Stimulated activated CD4-positive, alpha-beta T cell treated with anti-CD3 and anti-CD28 coated beads, Interleukin-12 subunit alpha, Interleukin-12 subunit beta, amount 100 ng/mL, for 4 hours (primary cell): ENCODE measurements around the gene PLEKHG3.
A peak's percentile ranks its signal among the peaks of the same experiment; 100 is the strongest.
"Not testable (repeated sequence)": the region's sequence is repeated elsewhere in the genome, so short reads cannot be mapped to it uniquely, and the experiment has no call there.

Source experiments
- DNase-seq: peaks from one replicate; pipeline ENCODE4 v3.0.0-alpha.2; 2020

Gene PLEKHG3

GRCh38 chr14:64704143-64704742 is at the start of gene PLEKHG3:
Gene PLEKHG3, plus strand, starts transcription at chr14:64704424. Its CDS starts 23,208 bp downstream, at chr14:64727632.
- DNase-seq: peak; percentile 21

GRCh38 chr14:64654901-64655300 is 49.3 kb upstream of the PLEKHG3 start:
- DNase-seq: no peak

- DNase-seq: no peak
Observed at GRCh38 chr14:64656986-64657385, 47.2 kb upstream of the PLEKHG3 start.

DNA sequence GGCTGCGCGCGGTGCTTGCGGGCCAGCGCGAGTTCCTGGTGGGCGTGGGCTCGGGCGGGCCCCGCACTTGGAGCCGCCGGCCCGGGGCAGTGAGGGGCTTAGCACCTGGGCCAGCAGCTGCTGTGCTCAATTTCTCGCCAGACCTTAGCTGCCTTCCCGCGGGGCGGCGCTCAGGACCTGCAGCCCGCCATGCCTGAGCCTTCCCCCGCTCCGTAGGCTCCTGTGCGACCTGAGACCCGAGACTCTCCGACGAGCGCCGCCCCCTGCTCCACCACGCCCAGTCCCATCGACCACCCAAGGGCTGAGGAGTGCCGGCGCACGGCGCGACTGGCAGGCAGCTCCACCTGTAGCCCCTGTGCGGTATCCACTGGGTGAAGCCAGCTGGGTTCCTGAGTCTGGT is 46.0 kb upstream of the PLEKHG3 start:
- no peak for DNase-seq

GRCh38 chr14:64658700-64659264 is 45.4 kb upstream of the PLEKHG3 start:
- DNase-seq: not testable (repeated sequence)

DNA sequence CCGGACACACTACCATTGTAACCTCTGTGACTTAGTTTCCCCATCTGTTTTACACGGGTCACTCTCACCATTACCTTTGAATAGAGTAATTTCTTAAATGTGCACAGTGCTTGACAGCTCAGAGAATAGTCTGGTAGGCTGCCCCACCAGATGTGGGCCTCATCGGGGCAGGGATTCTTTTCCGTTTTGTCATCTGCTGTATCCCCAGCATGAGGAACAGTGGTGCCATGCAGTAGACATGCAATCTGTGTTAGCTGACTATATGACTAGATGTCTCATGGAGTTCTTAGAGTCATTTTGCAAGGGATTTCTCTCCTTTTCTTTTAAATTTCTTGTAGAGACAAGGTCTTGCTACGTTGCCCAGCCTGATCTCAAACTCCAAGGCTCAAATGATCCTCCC is 44.9 kb upstream of the PLEKHG3 start:
- DNase-seq: no peak

GRCh38 chr14:64663174-64663573 is 41.0 kb upstream of the PLEKHG3 start:
- DNase-seq: no peak

GRCh38 chr14:64671591-64671990 is 32.6 kb upstream of the PLEKHG3 start:
- DNase-seq: no peak

DNA sequence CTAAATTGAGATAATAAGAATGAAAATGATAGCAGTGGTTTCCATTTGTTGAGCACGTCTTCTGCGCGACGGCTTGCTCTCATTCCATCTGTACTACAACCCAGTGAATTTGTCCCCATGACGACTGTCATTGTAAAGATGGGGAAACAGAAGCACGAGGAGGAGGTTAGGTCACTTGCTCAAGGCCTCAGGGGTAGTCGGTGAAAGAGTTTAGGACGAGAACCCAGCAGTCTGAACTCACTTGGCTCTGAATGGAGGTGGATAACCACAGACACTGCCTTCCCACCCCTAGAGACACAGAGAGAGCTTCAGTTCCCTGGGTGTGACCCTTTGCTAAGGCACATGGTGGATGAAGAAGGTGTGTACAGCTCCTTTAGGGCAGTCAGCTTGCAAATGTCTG is 30.9 kb upstream of the PLEKHG3 start:
- DNase-seq: no peak

DNA sequence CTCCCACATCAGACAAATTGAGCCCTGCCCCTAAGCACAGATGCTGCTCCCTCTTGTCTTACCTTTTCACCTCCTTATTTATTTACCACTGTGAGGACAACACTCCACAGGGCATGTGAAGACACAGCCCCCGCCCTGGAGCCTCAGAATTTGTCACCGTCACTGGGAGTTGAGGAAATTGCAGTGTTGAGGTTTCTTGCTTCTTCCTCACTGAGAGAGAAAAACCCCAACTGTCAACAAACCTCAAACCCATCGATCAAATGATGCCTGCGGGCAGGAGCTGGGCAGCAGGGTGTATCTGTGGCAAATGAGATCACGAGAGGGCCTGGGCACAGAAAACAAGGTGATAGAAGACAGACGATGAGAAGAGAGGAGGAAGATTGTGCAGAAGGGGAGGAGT is 30.5 kb upstream of the PLEKHG3 start:
- DNase-seq: no peak

- DNase-seq: no peak
Observed at GRCh38 chr14:64674829-64675228, 29.4 kb upstream of the PLEKHG3 start.

DNA sequence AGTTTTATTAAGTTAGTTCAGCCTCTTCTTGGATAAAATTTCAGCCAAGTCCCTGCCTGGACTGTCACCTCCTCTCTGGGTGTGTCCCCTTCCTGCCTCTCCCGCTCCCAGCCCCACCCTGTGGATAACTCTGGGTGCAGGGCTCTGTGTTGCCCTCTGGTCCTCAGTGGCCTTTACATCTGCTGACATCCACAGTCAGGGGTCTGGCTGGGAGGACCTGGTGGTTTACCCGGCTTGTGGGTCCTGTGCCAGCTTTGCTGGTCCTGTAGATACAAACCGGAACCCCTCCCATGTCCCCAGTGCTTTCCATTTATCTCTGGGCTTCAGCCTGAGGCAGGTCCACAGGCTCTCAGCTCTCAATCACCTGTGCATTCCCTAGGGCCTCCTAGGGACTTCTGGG is 28.9 kb upstream of the PLEKHG3 start:
- no peak for DNase-seq

DNA sequence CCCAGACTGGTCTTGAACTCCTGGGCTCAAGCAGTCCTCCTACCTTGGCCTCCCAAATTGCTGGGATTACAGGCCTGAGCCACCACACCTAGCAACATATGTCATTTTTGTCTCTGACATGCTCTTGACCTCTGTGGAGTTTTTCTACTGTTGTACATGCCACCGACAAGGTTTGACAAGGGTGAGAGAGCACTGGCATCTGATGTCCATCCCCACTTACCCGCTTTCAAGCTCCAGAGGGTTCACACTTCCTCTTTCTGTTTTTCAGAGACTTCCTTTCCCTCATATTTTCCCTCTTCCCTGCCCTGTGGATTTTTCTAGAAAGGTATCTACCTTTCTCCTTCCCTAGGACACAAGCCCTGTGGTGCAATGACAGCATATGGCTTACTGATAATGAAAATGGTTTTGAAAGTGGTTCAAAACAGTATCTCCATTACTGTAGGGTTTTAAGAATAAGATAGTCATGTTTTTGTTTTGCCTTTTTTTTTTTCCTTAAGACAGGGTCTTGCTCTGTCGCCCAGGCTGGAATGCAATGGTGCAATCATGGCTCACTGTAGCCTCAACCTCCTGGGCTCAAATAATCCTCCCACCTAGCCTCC is 27.7 kb upstream of the PLEKHG3 start:
- no peak for DNase-seq

DNA sequence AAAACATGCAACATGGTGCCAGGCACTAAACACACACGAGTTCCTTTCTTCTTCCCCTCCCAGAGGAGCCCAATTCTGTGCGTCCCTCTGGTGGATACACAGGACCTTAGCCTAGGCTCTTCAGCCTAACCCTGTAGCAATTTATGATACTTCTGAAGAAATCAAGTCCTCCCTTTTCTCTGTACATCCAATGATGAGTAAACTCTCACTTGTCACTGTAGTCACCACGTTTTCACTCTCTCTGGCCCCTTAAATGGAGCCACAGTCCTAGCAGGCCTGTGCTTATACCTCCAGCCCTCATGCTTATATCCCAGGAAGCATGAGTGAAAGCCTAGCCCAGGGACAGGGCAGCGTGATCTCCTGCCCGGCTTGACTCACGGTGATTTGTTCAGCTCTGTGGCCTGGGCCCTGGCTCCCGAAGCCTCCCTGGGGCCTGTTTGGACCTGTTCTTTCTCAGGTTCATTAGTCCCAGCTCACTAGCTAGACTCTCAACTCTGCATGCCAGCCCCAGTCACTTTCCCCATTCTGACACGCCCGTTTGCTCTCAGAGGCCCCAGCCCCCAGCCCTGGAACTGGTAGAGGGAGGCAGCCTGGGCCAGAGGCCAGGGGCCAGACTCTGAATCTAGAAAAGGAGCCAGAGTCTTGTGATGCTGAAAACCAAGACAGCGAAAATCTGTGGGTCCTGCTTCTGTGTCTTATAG is 24.1 kb upstream of the PLEKHG3 start:
- no peak for DNase-seq

DNA sequence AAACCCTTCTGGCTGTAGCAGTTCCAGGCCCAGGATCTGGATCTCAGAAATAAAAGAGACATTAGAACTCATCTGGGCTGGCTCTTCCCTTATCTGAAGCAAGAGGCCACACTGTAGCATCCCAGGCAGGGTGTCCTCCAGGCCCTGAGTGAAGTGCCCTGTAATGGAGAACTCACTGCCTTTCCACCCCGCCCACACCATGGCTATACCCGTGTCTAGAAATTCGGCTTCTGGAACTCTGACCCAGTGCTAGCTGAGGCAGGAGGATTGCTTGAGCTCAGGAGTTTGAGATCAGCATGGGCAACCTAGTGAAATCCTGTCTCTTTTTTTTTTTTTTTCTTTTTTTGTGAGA is 23.5 kb upstream of the PLEKHG3 start:
- DNase-seq: no peak

DNA sequence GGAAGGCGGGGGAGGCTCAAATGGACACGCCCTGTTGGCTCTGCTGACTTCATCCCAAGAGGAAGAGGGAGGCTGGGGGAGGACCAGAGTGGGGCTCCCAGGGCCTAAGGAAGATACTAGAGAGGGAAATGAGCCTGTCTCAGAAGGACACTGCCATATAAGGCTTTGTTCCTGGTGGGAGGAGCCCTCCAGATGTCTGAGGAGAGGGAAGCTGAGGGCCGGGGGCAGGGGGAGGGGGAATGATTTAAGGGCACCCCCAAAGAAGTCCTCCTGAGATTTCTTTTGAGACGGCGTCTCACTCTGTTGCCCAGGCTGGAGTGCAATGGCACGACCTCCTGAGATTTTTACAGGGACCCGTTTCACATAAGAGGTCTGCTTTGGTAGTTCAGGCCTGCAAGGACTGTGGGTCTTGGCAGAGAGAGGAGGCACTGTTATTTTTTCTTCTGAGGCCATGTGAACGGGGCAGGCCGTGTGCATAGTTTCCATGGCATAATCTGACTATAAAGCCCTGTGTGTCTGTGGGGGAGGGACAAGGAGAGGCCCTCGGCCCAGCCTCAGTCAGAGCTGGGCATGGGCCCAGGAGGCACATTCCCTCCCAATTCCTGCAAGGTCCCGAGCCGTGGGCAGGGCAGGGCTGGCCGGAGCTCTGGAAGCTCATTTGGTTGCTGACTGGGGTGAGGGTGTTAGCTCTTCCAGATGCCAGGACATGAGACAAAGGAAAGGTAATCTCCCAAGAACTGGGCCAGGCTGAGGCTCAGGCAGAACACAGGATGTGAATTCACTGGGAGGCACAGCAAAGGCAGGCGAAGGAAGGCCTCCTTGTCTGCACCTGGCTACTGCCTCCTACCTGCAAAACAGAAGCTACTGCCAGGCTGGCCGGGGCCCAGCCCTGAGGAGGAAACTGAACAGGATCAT is 22.2 kb upstream of the PLEKHG3 start:
- DNase-seq: no peak

DNA sequence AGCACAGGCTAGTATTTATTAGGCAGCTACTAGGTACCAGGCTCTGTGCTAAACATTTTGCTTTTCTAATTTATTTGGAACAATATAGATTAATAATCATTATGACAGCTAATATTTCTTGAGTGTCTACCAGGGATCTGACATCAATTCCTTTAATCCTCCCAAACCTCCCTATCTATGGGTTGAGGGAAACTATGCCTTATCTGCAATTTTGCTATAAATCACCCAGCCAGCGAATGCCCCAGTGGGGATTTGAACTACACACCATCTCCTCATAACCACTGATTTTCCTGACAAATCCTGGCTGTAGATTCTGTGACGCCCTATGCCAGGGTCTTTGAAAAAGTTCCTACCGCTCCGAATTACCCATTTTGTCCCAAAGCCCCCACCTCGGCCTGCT is 21.4 kb upstream of the PLEKHG3 start:
- DNase-seq: no peak

DNA sequence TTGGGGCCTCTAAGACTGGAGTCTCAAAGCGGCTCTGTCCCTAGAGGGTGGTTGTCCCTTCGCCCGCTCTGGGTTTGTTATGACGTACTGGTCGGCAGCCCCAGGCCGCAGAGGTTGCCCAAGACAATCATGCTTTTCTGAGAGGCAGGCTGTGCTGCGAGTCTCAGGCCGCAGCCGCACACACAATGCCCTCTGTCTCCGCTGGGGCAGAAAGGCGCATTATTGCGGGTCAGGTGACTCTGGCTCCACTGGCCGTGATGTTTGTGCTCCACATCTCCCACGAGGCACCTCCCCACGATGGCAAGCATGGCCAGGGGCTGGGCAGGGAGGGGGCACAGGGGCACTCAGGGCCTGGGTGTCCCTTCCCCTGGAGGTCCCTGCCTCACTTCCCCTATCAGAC is 21.0 kb upstream of the PLEKHG3 start:
- no peak for DNase-seq

DNA sequence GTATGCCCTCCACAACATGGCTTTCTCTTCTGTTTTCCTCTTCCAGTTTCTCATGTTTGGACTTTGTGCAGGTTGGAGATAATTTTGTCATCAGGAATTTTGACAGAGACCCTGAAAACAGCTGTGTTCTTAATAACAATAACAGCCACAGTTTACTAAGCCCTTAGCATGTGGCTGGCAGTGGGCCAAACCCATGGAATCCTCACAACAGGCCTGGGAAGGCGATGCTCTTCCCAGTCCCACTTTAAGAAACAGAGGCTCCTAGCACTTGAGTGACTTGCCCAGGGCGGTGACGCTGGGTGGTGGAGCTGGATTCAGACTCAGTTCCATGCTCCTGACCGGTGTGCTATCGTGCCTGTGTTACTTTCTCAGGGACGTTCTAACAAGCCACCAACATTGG is 20.1 kb upstream of the PLEKHG3 start:
- DNase-seq: no peak

GRCh38 chr14:64685371-64686281 is 18.6 kb upstream of the PLEKHG3 start:
- no peak for DNase-seq

DNA sequence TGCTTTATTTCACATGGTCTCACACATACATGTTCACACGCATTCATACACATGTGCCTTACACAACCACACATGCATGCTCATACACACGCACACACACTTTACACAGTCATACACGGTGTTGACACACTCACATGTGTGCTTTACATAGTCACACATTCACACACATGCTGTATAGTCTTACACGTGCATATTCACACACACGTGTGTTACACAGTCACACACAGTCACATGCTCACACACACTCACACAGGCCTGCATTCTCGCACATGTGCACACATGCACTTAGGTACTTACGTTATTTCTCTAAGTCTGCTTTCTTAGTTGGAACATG is 18.0 kb upstream of the PLEKHG3 start:
- no peak for DNase-seq

DNA sequence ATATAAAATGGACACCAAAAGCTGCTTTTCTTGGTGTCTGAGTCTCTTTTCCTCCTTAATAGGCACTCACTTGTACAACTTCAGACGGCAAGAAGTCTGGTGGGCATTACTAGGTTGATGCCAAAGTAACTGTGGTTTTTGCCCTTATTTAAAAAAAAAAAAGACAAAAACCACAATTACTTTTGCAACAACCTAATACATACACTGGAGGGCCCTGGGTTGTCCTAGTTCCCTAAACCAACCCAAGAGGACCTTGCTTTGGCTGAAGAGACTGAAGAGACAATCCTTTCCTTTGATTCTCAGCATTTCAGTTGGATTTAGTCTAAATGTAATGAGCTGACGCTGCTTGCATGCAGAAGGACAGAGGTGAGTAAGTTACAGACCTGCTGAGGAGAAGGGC is 16.2 kb upstream of the PLEKHG3 start:
- DNase-seq: no peak
